Suppressor macrophage treated with lipopolysaccharide for 4 hours (primary cell): ENCODE data around the gene ANO6.

ENCODE experiments used
- DNase-seq: peaks from one replicate; pipeline ENCODE4 v3.0.0-alpha.2; 2020

ANO6 gene

GRCh38 chr12:45416126-45416525, 200.2 kb downstream of the ANO6 start:
- DNase-seq = no peak

GRCh38 chr12:45418520-45418919, 202.6 kb downstream of the ANO6 start:
- DNase-seq = no peak

- DNase-seq = no peak
Observed at GRCh38 chr12:45419317-45419814, 203.5 kb downstream of the ANO6 start.

- no peak for DNase-seq
Observed at GRCh38 chr12:45421736-45422135, 205.8 kb downstream of the ANO6 start.

- no peak for DNase-seq
Observed at GRCh38 chr12:45423931-45424330, 208.0 kb downstream of the ANO6 start.

GRCh38 chr12:45425426-45425825, 209.5 kb downstream of the ANO6 start:
- DNase-seq = no peak

- no peak for DNase-seq
Observed at GRCh38 chr12:45426294-45426693, 210.4 kb downstream of the ANO6 start.

- DNase-seq = no peak
Observed at GRCh38 chr12:45427042-45427441, 211.1 kb downstream of the ANO6 start.

GRCh38 chr12:45429831-45430230, 213.9 kb downstream of the ANO6 start:
- no peak for DNase-seq

GRCh38 chr12:45431126-45431525, 215.2 kb downstream of the ANO6 start:
- DNase-seq = peak; percentile 15

GRCh38 chr12:45432710-45433109, 216.8 kb downstream of the ANO6 start:
- no peak for DNase-seq

GRCh38 chr12:45433441-45433868, 217.6 kb downstream of the ANO6 start:
- no peak for DNase-seq

- no peak for DNase-seq
Observed at GRCh38 chr12:45434094-45434493, 218.2 kb downstream of the ANO6 start.

GRCh38 chr12:45435945-45436710, 220.2 kb downstream of the ANO6 start:
- peak; percentile 79 for DNase-seq

GRCh38 chr12:45439039-45439438, 223.1 kb downstream of the ANO6 start:
- peak; percentile 44 for DNase-seq

GRCh38 chr12:45446013-45446412, 230.1 kb downstream of the ANO6 start:
- DNase-seq = no peak

GRCh38 chr12:45458238-45458637, 242.3 kb downstream of the ANO6 start:
- no peak for DNase-seq

GRCh38 chr12:45458854-45459807, 243.2 kb downstream of the ANO6 start:
- no peak for DNase-seq

- no peak for DNase-seq
Observed at GRCh38 chr12:45462506-45462905, 246.6 kb downstream of the ANO6 start.

- no peak for DNase-seq
Observed at GRCh38 chr12:45464699-45465098, 248.8 kb downstream of the ANO6 start.

GRCh38 chr12:45468751-45469615, 253.1 kb downstream of the ANO6 start:
- no peak for DNase-seq

- no peak for DNase-seq
Observed at GRCh38 chr12:45469902-45470301, 254.0 kb downstream of the ANO6 start.

GRCh38 chr12:45473636-45474035, 257.7 kb downstream of the ANO6 start:
- DNase-seq = no peak
